H1 (cell line): ENCODE measurements around the gene SVOPL.

ENCODE experiments used
- POLR2AphosphoS5 ChIP-seq: IDR thresholded peaks from 2 replicates; pipeline ENCODE4 v1.6.1; 2011; ENCODE audit warnings: low read depth, low read length
- SIN3A ChIP-seq, 2 experiments: IDR thresholded peaks in 1 of 2; conservative IDR thresholded peaks in 1 of 2; 2 replicates each; pipeline ENCODE4 v1.6.1; 2011 to 2012; ENCODE audit warnings: low read length in 2 of 2, improper control_type of control experiment in 1 of 2, low read depth in 1 of 2, mild to moderate bottlenecking in 1 of 2
- YY1 ChIP-seq: IDR thresholded peaks from 2 replicates; pipeline ENCODE4 v1.6.1; 2011; ENCODE audit warnings: low read depth, mild to moderate bottlenecking, low read length

- no peak for TF ChIP-seq YY1
- no peak for TF ChIP-seq SIN3A (conservative IDR thresholded peaks at IDR 0.05 in 1 of 2, IDR thresholded peaks at IDR 0.05 in 1 of 2; ENCODE audit: low read depth in 1 of 2, low read length in 2 of 2)
- TF ChIP-seq POLR2AphosphoS5: no peak
These were observed 135.6 kb downstream of the SVOPL start for GRCh38 chr7:138565451-138566114.
